Adrenal gland (tissue), 5 donors: Measurements from ENCODE around the gene ZBTB46.

Experiments used
- POLR2A ChIP-seq, 2 donors: fragments of 450-650 bp; IDR thresholded peaks; one replicate each; pipeline ENCODE4 v1.6.1; 2017; ENCODE audit warnings: antibody characterized with exemption in 2 of 2, mild to moderate bottlenecking in 2 of 2, moderate library complexity in 1 of 2
- TF ChIP-seq, protein P1 (sequence below), 6 experiments: fragments of 450-650 bp in 4 of 6; fragments of 200-600 bp in 2 of 6; sonication (generic) in 1 of 6; IDR thresholded peaks; 1 replicate in 5 of 6; 2 replicates in 1 of 6; pipeline versions ENCODE4 v1.5.1 to v1.8.0; 2016 to 2021; ENCODE audit warnings: antibody characterized with exemption in 6 of 6, mild to moderate bottlenecking in 2 of 6, moderate library complexity in 1 of 6
- donor health status: DM: no; HTN: no; CAD: no.

DNA sequence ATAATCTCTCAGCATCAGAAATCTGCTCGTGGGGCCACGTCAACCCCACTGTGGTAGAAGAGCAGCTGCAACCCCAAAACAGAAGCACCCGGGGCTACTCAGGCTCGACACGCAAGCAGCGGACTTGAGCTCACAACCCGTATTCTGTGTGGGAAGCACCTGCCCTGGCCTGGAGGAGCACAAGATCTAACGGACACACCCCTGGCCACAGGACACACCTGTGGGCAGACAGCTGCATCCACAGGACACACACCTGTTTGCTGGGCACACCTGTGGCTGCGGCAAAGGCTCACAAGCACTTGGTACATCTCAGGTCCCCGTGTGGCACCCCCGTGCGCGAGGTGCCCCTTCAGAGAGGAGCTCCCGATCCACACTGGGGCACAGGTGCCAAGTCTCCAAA lies 36.5 kb downstream of the ZBTB46 start:
- TF ChIP-seq, protein P1, sequence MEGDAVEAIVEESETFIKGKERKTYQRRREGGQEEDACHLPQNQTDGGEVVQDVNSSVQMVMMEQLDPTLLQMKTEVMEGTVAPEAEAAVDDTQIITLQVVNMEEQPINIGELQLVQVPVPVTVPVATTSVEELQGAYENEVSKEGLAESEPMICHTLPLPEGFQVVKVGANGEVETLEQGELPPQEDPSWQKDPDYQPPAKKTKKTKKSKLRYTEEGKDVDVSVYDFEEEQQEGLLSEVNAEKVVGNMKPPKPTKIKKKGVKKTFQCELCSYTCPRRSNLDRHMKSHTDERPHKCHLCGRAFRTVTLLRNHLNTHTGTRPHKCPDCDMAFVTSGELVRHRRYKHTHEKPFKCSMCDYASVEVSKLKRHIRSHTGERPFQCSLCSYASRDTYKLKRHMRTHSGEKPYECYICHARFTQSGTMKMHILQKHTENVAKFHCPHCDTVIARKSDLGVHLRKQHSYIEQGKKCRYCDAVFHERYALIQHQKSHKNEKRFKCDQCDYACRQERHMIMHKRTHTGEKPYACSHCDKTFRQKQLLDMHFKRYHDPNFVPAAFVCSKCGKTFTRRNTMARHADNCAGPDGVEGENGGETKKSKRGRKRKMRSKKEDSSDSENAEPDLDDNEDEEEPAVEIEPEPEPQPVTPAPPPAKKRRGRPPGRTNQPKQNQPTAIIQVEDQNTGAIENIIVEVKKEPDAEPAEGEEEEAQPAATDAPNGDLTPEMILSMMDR (IDR thresholded peaks at IDR 0.05): no peak
- TF ChIP-seq POLR2A (IDR thresholded peaks at IDR 0.05): no peak
